DMS53 treated with DMSO at 0.1 percent for 48 hours (cell line): ENCODE data around the gene SLC17A9.

Experiments
- DNase-seq: peaks from one replicate; lab custom pipeline; 2025; ENCODE audit not compliant: unreplicated experiment; lab: John Stamatoyannopoulos, UW

Gene SLC17A9

DNA sequence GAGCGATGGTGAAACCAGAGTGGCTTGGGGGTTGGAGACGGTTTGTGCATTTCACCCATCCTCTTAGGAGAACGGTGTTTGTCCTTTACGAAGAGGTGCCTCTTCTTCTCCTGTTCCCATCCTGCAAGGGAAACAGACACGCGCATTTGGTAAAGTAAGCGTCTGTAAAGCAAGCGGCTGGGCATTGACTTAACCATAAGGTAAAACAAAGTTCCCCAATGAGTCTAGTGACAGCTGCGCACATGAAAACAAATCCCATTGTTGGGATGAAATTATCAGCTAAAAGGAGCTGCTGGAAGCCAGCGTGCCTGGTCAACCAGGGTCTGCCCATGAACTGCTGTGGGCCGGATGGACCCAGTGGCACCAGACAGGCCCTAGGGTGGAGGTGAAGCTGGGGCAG is 48.4 kb downstream of the SLC17A9 start:
- no peak for DNase-seq

DNA sequence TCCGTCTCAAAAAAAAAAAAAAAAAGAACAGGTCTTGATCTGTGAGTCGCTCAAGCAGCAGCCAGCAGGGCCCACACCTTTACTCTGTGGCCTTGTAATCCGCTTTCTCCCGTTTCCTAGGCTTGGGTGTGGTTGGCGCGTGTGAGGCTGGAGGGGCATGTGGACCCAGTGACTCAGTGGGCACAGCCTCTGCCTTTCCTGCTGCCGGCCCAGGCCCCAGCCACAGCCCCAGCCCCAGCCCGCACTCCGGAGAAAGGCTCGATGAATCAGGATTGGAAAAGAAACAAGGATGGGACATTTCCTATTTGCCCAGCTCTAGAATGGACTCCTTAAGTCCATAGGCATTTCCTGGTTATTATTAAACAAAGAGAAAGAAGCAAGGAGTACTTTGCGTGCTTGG is 50.0 kb downstream of the SLC17A9 start:
- no peak for DNase-seq

DNA sequence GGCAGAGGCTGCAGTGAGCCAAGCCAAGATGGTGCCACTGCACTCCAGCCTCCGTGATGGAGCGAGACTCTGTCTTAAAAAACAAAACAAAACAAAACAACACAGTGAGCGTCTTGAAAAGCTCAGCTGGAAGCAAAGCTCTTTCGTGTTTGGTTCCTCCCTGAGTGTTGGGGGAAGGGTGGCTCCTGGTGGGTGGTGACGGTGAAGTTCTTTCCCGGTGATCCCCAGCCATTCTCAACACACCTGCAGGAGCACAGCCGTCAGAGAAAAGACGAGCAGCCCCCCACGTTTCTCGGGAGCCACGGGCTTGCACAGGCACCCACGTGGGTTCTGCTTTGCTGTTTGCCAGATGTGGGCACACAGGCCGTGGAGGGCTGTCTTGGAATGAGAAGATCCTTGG is 51.0 kb downstream of the SLC17A9 start:
- no peak for DNase-seq

DNA sequence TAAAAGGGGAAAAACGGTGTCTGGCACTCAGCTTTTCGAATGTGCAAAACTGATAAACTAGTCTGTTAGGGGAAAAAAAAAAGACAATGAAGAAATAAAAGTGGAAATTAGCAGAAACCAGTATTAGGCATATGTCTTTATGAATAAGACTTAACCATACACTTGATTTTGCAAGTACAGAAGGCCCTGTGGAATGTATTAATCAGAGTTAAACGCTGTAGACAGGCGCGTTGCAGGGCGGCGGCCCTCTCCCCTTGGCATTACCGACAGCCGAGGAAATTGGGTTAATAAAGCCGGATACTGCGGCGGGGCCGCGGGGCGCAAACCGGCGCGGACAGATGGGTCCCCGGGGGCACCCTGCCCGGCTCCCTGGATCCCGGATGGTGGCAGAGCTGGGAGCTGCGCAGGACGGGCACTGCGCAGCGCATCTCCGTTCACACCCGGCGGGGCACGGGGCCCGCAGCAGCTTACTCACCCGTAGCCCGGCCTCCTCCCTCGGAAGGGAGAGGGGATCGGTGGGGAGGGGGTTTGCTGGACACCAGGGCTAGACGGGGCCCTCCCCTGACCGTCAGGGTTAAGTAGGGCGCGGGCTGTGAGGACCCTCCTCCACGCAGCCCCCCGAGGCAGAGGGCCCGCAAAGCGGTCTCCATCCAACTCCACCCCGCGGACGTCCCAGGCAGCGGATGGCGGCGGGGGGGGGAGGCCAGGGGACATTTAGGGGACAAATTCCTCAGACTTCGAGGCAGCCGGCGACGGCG is 52.3 kb downstream of the SLC17A9 start:
- DNase-seq = no peak

DNA sequence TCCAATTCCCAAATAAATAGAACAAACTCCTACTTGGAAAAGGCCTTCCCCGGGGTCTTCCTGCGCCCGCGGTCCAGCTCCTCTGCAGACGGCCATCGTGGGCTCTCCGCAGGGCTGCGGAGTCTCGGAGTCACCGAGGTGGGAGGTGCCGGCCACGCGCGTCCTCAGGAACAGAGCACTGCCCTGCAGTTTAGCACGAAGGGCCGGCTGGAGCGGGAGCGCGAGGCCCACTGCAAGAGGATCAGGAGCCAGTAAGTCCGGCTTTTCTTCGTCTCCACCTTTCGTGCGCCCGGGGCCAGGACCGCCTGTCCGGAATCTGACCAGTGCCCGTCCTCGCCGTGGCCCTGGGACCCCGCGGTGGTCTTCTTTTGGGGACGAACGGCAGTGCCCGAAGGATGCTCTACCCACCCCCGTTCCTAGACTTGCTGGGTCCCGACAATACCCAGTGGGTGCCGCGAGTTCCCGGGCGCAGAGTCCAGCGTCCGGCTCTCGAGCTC is 52.9 kb downstream of the SLC17A9 start:
- DNase-seq = no peak

DNA sequence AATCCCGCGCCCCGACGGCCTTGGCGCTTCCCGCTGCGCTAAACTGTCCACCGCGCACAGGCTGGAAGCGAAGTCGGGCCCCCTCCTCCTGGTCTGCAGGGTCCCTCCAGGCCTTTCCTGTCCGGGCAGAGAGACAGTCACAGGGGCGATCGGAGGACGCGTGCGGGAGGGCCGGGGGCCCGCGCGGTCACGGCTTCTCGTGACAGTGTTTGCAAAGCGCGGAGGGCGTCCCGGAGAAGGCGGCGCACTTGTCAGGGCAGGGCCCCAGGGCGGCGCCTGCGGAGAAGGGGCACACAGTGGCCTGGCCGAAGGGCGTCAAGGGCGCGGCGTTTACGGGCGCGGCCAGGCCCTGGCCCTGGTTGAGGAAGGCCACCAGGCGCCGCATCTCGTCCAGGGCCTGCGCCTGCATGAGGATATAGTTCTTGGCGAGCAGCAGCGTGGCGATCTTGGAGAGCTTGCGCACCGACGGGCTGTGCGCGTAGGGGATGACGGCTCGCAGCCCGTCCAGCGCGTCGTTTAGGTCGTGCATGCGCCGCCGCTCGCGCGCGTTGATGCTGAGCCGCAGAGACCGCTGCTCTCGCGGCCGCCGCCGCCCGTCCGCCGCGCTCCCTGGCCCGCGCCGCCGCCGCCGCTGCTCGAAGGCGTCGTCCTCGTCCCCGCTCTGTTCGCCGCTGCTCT is 53.5 kb downstream of the SLC17A9 start:
- DNase-seq = no peak

DNA sequence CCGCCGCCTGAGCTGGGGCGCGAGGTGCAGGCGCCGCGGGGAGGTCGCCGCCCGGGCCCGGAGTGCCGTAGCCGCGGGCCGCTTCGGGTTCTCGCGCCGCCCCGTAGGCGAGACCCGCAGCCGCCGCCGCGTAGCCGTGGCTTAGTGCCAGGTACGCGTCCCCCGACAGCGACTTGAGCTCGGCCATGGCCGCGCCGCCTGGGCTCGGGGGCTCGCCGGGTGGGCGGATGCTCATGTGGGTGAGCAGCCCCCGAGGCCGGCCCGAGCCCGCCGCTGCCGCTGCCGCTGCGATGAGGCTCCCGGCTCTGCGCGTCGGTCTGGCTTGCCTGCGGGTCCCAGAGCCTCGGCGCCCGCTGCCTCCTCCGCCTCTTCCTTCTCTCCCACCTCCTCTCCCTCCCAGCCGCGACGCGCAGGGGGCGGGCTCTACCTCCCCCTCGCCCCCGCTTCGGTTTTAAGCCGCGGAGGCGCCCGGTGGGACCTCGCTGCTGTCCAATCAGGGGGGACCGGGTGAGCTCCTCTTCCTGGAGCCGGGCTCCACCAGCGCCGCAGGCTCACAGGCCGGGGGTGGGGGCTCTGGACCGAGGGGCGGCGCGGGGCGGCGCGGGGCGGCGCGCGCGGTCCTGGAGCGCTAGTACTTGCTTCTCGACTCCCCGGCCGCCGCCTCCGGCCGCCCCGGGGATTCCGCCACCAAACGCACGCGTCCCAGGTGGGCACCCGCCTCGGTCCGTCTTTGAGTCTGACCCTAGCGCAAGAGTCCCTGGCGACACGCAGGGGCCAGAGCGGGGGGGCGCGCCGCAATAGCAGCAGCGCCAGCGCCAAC is 54.2 kb downstream of the SLC17A9 start, which contains the start of gene BHLHE23:
TSS of gene BHLHE23 (minus strand) at position 425 of the 820 bp plus-strand sequence. CDS start at position 235, 190 bp downstream.
- DNase-seq = no peak

DNA sequence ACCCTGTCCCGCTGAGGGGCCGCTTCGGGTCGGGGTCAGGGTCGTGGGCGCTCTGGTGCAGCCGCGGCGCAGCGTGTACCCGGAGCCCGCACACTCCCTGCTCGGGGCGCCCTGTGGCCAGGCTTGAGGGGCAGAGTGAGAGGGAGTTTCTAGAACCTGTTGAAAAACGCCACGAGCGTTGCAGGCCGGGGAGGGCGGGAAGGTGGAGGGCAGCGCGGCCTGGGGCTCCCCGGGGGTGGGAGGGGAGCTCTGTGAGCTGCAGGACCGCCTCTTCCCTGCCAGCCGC is 54.8 kb downstream of the SLC17A9 start:
- DNase-seq = no peak

DNA sequence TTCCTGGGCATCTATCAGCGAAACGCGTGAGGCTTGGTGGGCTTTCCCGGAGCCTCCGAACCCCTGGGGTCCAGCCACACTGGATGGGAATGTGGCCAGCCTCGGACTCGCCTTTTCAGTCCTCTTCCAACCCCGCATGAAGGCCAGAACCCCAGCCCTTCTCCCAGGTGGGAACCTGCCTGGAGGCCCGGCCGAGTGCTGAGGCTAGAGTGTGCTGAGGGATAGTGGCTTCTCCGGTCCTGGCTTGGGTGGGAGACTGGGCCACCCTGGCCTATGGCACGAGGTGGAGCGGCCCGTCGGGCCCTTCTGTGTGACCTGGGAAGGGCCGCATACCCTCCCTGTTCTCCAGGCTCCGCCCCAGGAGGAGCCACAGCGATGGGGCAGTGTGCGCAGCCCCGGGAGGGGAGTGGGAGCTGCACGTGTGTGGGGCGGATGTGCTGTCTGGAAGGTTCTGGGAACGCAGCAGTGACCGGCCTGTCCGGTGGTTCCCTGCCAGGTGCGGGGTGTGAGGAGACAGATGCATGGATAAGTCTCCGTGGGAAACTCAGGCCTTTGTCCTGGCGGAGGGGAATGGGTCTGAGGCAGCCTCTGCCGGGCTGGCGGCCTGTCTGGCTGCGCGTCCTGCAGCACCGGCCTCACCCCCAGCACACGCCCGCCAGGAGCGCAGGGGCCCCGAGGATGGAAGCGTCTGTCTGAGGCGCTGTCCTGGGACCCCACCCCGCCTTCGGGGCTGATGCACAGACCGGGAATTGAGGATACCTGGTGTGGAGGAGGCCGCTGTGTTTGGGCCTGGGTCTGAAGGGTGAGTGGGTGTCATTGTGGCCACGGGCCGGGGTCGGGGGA is 55.4 kb downstream of the SLC17A9 start:
- DNase-seq = no peak

DNA sequence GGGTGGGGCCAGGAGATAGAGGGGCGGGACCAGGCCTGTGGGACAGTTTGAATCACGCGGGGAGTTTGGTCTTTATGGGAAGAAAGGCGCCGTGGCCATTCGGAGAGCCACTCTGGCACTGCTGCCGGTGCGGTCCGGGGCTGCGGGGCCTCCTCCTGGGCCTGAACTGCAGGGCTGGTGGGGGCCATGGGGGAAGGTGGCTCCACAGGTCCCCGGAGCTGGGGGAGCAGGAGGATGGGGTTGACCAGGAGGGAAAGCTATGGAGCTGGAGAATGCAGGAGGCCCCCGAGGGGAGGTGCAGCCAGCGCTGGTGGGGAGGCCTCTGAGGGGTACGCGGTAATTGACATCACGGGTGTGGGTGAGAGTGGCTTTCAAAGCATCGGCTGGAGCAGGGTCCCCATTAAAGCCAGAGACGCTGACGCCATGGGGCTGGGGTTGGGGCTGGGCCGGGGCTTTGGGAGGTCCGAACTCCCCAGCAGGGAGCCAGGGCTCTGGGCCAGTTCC is 56.1 kb downstream of the SLC17A9 start:
- DNase-seq = no peak

DNA sequence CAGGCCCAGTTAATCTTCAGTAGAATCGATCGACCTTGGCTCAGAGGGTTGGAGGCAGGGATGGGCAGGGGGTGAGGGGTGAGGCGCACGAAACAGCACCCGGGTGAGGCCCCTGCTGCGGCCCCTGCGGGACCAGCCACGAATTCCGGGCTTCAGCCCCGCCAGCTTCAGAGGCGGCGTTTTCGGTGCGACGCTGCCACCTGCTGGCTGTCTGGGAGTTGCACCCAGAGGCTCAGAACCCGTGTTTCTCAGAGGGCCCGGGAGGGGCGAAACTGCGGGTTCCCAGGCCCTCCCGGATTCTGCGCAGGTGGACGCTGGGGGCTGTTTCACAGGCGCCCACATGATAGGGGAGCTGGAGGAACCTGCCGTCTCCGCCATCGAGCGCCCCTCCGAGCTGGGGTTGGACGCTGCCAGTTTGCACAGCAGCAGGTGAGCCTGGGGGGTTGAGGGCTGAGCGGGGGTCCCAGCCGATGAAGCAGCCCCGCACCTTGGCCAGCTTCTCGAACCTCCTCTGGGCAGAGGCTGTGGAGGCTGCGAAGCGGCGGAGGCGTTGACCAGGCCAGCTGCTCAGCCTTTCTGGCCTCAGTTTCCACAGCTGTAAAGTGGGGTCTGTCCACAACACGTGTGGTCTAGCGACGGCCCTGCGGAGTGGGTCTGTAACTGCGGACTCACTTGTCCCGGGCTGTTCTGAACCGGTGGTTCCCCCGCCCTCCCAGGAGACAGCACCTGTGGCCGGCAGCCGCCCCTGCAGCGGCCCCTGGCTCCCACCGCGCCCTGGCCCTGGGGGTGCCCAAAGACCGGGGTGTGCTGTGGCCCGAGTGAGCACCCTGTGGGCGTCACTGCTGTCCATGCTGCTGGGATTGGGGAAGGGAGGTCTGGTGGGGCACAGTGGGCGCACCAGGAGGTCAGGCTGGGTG is 56.8 kb downstream of the SLC17A9 start:
- DNase-seq = no peak

DNA sequence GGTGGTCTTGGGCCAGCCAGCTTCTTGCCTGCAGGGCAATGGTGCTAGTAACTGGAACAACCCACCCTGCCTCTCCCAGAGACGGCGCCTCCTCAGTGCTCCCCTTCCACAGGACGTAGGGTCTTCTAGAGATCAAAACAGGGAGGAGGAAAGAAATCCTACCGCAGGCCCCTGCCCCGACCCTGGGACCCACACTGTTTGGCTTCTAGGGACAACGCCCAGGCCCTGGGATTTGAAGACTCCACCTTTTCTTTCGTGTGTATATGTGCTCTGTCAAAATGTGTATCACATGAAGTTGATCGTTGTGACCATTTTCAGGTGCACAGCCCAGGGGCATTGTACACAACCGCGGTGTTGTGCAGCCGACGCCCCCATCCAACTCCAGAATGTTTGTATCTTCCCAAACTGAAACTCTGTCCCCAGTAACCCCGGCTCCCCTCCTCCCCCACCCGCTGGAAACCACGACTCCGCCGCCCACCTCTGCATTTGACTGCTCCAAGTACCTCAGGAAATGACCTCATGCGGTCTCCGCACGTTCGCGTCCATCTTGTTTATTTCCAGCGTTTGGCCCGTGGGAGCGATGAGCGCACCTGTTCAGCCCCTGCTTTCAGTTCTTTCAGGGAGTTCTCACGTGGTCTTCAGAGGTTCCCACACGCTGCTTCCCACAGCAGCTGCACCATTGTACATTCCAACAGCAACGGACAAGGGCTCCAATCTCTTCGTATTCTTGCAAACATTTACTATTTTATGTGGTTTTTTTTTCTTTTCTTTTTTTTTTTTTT is 57.7 kb downstream of the SLC17A9 start:
- no peak for DNase-seq

DNA sequence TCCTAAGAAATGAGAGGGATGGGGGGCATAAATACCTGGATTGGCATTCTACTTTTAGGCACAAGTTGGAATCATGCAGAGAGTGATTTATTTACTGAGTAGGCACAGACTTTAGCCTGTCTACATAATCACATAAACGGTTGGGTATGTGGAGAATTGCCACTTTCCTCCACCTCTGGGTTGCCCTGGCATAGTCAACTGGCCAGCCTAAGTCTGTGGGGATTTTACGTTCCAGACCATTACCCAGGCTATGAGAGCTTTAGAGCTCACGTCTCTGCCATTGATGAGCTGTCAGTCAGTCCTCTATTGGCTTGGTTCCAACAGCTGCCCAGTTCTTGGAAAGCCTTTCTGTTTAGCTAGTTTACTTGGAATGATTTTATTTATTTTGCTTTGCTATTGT is 59.3 kb downstream of the SLC17A9 start:
- no peak for DNase-seq

DNA sequence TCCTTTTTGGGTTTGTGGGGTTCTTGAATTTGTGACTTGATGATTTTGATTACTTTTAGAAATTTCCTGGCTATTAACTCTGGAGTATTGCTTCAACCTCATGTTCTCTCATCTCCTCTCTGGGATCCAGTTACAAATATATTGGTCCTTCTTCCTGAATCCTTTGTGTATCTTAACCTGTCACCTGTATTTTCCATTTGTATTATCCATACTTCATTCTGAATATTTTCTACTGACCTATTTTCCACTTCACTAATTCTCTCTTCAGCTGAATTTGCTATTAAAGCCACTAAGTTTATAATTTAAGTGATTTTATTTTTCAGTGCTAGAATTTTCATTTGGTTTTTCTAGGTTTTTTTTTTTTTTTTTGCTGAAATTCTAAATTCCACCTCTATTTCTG is 60.7 kb downstream of the SLC17A9 start:
- no peak for DNase-seq

DNA sequence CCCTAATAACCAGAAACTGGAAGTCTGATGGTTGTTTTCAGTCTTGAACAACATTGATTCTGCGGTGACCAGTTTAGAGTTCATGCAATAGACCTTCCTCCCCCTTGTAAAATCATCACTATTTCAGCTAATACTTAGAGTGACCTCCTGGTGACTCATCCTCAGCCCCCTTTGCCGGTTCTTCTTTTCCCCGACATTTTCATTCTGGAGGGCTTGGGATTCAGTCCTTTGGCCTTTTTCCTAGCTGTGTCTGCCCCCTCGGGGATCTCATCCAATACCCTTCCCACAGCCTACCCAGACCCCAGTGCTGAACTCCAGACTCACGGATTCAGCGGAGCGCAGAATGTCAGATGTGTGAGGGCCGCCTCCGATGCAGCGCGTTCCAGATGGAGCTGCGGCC is 61.8 kb downstream of the SLC17A9 start:
- no peak for DNase-seq

DNA sequence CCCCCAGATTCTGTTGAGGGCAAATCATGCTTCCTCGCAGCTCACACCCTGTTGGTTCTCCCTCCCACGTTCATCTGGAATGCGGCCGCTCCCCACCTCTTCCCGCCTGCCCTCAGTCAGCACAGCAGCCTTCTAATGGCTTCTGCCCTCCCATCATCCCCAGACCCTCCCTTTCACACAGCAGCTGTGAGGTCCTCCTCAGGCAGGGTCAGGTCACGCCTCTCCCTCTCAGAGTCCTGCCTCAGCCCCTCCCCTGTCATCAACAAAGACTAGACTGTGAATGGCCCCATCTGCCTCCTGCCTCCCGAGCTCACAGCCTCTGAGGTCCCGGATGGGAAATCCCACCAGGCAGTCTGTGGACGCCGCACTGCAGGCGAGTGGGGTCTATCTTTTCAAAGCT is 62.2 kb downstream of the SLC17A9 start:
- DNase-seq = no peak

DNA sequence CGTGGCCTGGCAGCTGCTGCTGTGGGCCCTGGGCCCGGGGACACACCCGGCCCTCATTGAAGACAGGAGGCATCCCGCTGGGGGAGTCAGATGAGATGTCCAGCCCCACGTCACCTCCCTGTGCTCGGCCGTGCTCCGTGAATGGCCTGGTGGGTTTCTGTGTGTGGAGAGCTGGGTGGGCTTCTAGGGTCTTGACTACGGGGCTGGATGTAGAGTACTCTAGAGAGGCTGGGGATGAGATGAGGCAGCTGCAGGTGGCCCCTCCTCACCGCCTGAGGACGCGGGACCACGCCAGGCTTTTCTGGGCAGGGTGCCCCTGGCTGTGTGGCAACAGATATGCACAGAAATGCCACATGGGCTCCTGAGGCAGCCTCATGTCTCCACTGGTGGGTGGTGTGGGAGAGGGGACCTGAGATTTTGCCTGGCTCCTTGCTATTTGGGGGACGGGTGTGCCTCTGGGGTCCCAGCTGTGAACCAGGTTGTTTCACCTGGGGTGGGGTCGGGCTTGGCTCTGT is 62.7 kb downstream of the SLC17A9 start:
- no peak for DNase-seq

DNA sequence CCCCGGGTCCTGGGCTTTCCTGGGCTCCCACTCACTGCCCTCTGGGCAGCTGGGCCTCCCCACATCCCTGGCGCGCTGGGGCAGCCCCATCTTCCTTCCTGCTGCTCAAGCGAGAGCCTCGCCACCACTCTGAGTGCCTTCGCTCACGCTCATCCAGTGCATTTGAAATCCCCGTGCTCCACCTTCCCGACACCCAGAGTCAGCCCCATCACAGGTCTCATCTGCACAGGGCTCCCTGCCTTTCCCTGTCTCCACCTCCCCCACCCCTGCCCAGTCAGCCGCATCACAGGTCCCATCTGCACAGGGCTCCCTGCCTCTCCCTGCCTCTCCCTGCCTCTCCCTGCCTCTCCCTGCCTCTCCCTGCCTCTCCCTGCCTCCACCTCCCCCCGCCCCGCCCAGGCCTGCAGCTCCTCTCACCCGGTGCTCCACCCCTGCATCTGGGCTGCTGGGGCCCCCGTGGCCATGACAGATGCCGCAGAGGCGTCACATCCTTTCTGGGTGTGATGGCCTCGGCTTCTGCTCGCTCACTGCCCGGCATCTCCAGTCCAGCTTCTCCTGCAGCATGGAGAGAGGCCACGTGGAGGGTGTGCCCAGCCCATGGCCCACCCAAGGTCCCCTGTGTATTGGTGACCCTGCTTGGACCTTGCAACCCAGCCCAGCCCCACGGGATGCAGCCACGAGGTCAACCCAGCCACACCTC is 63.3 kb downstream of the SLC17A9 start:
- no peak for DNase-seq
